K562 (cell line): ENCODE results near the gene ETS1. TPM values are rescaled to one million over a fixed set of nuclear protein-coding genes. Genes with fewer than 3 reads are reported as not detected.

ENCODE experiments used
- ATF3 ChIP-seq, 2 experiments: fragments of 450-650 bp in 1 of 2; sonication (generic) in 1 of 2; formaldehyde crosslinking in 1 of 2; IDR thresholded peaks in 1 of 2; conservative IDR thresholded peaks in 1 of 2; 2 replicates each; pipeline versions ENCODE4 v1.6.1 to v1.8.1; 2016 to 2023; ENCODE audit warnings: mild to moderate bottlenecking in 2 of 2, moderate library complexity in 2 of 2, inconsistent platforms in 1 of 2, missing genetic modification reagents in 1 of 2
- CHD7 ChIP-seq: fragments of 200-600 bp; sonication (generic); IDR thresholded peaks from one replicate; pipeline ENCODE4 v1.6.1; 2012; ENCODE audit warnings: mild to moderate bottlenecking, low read depth, low read length, inconsistent platforms
- KAT7 ChIP-seq: sonication (generic); formaldehyde crosslinking; IDR thresholded peaks from 2 replicates; pipeline ENCODE4 v1.8.0; 2022; ENCODE audit warnings: missing genetic modification reagents, mild to moderate bottlenecking, borderline replicate concordance
- MAX ChIP-seq: sonication (generic); formaldehyde crosslinking; IDR thresholded peaks from 2 replicates; pipeline ENCODE4 v1.9.0; 2022; ENCODE audit warnings: mild to moderate bottlenecking, missing genetic modification reagents
- PRPF4 ChIP-seq: fragments of 200-400 bp; formaldehyde crosslinking; IDR thresholded peaks from one replicate; pipeline ENCODE4 v1.6.1; 2017; ENCODE audit warnings: low read length, low read depth, mild to moderate bottlenecking; ENCODE audit not compliant: insufficient read depth, poor library complexity, severe bottlenecking
- TEAD4 ChIP-seq, 2 experiments: sonication (generic) in 1 of 2; formaldehyde crosslinking in 1 of 2; IDR thresholded peaks; 2 replicates each; pipeline versions ENCODE4 v1.6.1 to v1.8.0; 2012 to 2022; ENCODE audit warnings: borderline replicate concordance in 1 of 2, inconsistent platforms in 1 of 2, low read length in 1 of 2, mild to moderate bottlenecking in 1 of 2, missing genetic modification reagents in 1 of 2
- ZNF232 ChIP-seq: sonication (generic); formaldehyde crosslinking; IDR thresholded peaks from 2 replicates; pipeline ENCODE4 v1.8.0; 2022; ENCODE audit warnings: mild to moderate bottlenecking, missing genetic modification reagents
- ZNF592 ChIP-seq: fragments of 450-650 bp; IDR thresholded peaks from 2 replicates; pipeline ENCODE4 v1.6.1; 2017; ENCODE audit warnings: antibody characterized with exemption, mild to moderate bottlenecking
- polyA plus RNA-seq, 8 experiments: library from polyadenylated mRNA; depleted of rRNA in 4 of 8; stranded (reverse) in 5 of 8; unstranded in 3 of 8; fragments of >200 nt; fragmentation: Nextera tagmentation in 2 of 8; fragmentation: Illumina TruSeq in 1 of 8; extraction: Ambion mirVana in 2 of 8; extraction: Trizol in 1 of 8; gene quantifications; 2 replicates each; pipeline versions ENCODE4 v1.2.1 to v1.2.3, GENCODE V29; 2011 to 2014; ENCODE audit warnings: inconsistent platforms in 1 of 8, missing spikeins in 1 of 8
- total RNA-seq, 7 experiments: library from RNA; depleted of rRNA in 6 of 7; stranded (reverse); fragments of >200 nt in 6 of 7; fragmentation: Illumina TruSeq in 2 of 7; extraction: Trizol in 2 of 7; gene quantifications; 2 replicates each; pipeline versions ENCODE4 v1.2.1 to v1.2.3, GENCODE V29; 2011 to 2021; ENCODE audit warnings: low replicate concordance in 1 of 7

ETS1 gene
- total and polyA plus RNA-seq, 9 of the 15 experiments (the other 6 are each of a cell fraction or from before 2014, with no cell fraction given), result 0.04 to 1.4 (median 0.23) TPM

DNA sequence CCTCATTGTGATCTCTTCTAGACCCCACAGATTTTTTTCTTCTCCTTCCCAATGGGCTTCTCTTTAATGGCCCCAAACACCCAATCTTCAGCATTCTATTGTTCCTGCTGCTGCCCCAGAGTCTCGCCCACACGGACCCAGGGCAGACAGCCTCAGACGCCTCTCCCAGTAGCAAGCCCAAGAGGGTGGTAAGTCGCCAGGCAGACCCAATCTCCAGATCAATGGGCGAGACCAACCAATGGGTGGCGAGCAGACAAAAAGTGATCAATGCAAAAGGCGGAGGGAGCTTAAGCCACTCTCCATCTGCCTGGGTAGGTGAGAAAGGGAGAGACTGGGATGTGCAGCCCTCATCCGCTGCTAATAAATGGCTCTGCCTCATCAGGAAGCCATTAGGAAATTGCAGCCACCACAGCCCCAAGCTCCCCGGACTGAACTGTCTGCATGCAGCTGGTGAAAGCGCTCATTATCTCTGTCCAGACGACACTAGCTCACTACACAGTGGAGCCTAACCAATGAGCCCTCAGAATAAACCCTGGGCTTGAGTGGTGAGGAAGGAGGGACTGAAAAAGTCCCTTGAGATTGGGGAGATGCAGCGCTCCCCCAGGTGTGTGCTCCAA lies 81.8 kb downstream of the ETS1 start (continued):
- TF ChIP-seq CHD7, result no peak
- TF ChIP-seq ZNF232 (CRISPR knock-in tag), result no peak
- no peak for TF ChIP-seq MAX
- TF ChIP-seq ATF3 (IDR thresholded peaks at IDR 0.05), result no peak
- TF ChIP-seq ATF3 (CRISPR knock-in tag; conservative IDR thresholded peaks at IDR 0.05), result no peak
- TF ChIP-seq PRPF4, result no peak
- no peak for TF ChIP-seq ZNF592
- TF ChIP-seq KAT7 (CRISPR knock-in tag), result no peak
- no peak for TF ChIP-seq TEAD4 (IDR thresholded peaks at IDR 0.05; ENCODE audit: low read length)
- no peak for TF ChIP-seq TEAD4 (CRISPR knock-in tag; IDR thresholded peaks at IDR 0.05; ENCODE audit: borderline replicate concordance)
- TF ChIP-seq, all 486 proteins: peak for 0
